Activated CD4-positive, alpha-beta T cell treated with anti-CD3 and anti-CD28 coated beads, Interleukin-2, amount 10 ng/mL, durations not matched to agents 24 days and 14 days (primary cell): ENCODE results near the gene ADCY7. TPM values are rescaled to one million over a fixed set of nuclear protein-coding genes. Genes with fewer than 3 reads are reported as not detected.

Source experiments
- DNase-seq: peaks from one replicate; pipeline ENCODE4 v3.0.0; 2022
- H3K27ac Mint-ChIP-seq: one replicate; pipeline ENCODE4 v1.8.0; 2022; ENCODE audit warnings: mild to moderate bottlenecking, mixed read lengths
- H3K27me3 Mint-ChIP-seq: one replicate; pipeline ENCODE4 v1.8.0; 2022; ENCODE audit warnings: mixed read lengths
- H3K36me3 Mint-ChIP-seq: one replicate; pipeline ENCODE4 v1.8.0; 2022; ENCODE audit warnings: low read depth, mild to moderate bottlenecking, mixed read lengths
- H3K4me1 Mint-ChIP-seq: one replicate; pipeline ENCODE4 v1.8.0; 2021; ENCODE audit warnings: mixed read lengths
- H3K4me3 Mint-ChIP-seq: one replicate; pipeline ENCODE4 v1.8.0; 2022; ENCODE audit warnings: mild to moderate bottlenecking, moderate library complexity, mixed read lengths
- H3K9me3 Mint-ChIP-seq: one replicate; pipeline ENCODE4 v1.8.0; 2021; ENCODE audit warnings: mixed read lengths
- intact Hi-C: fragments of 100-400 bp; cut with micrococcal nuclease; formaldehyde crosslinking; loops from one replicate; pipeline ENCODE4 v1.15.1; 2023
- total RNA-seq: library from RNA; stranded (reverse); gene quantifications from 2 replicates; pipeline ENCODE4 v1.2.3, GENCODE V29; 2022

Gene ADCY7
- total RNA-seq, 1 donor from 2014 or later = 86.2 TPM

GRCh38 chr16:50255538-50255937 is 10.8 kb upstream of the ADCY7 start:
- intact Hi-C loops = no loop called here
- peaks cover 3% of the 10 kb centered on the region for H3K36me3 Mint-ChIP-seq
- no peak for DNase-seq
- H3K27ac Mint-ChIP-seq = no peak overlapping the region
- H3K9me3 Mint-ChIP-seq = no peaks in the 10 kb centered on the region
- peaks cover 33% of the 10 kb centered on the region for H3K27me3 Mint-ChIP-seq
- peaks cover 6% of the 10 kb centered on the region for H3K4me1 Mint-ChIP-seq
- H3K4me3 Mint-ChIP-seq = no peak overlapping the region

- Mint-ChIP-seq H3K27ac (no peak overlapping the region), H3K4me3 (no peak overlapping the region), H3K9me3 (no peaks in the 10 kb centered on the region), H3K27me3 (peaks cover 37% of the 10 kb centered on the region), H3K36me3 (peaks cover 3% of the 10 kb centered on the region), H3K4me1 (peaks cover 3% of the 10 kb centered on the region)
- no peak for DNase-seq
- intact Hi-C loops = no loop called here
Observed at GRCh38 chr16:50256604-50257003, 9.7 kb upstream of the ADCY7 start.

- intact Hi-C loops = no loop called here
- peaks cover 3% of the 10 kb centered on the region for H3K36me3 Mint-ChIP-seq
- no peak for DNase-seq
- H3K4me1 Mint-ChIP-seq = peaks cover 3% of the 10 kb centered on the region
- peaks cover 37% of the 10 kb centered on the region for H3K27me3 Mint-ChIP-seq
- H3K9me3 Mint-ChIP-seq = no peaks in the 10 kb centered on the region
- no peak overlapping the region for H3K4me3 Mint-ChIP-seq
- H3K27ac Mint-ChIP-seq = no peak overlapping the region
Observed at GRCh38 chr16:50257876-50258275, 8.5 kb upstream of the ADCY7 start.

- peaks cover 3% of the 10 kb centered on the region for H3K36me3 Mint-ChIP-seq
- H3K4me3 Mint-ChIP-seq = no peak overlapping the region
- no peak for DNase-seq
- no peaks in the 10 kb centered on the region for H3K9me3 Mint-ChIP-seq
- H3K27ac Mint-ChIP-seq = no peak overlapping the region
- peaks cover 28% of the 10 kb centered on the region for H3K27me3 Mint-ChIP-seq
- intact Hi-C loops = loop anchor here (5.0 kb wide), 1 partner anchor 408 kb away; no protein-coding TSS in a partner anchor
- H3K4me1 Mint-ChIP-seq = peaks cover 16% of the 10 kb centered on the region
Observed at GRCh38 chr16:50259334-50260205, 6.8 kb upstream of the ADCY7 start.

GRCh38 chr16:50260206-50261159 is 5.9 kb upstream of the ADCY7 start:
- H3K4me3 Mint-ChIP-seq = no peak overlapping the region
- peaks cover 25% of the 10 kb centered on the region for H3K4me1 Mint-ChIP-seq
- no peak for DNase-seq
- H3K27me3 Mint-ChIP-seq = peaks cover 26% of the 10 kb centered on the region
- H3K36me3 Mint-ChIP-seq = peaks cover 3% of the 10 kb centered on the region
- intact Hi-C loops = loop anchor here (5.0 kb wide), 1 partner anchor 407 kb away; no protein-coding TSS in a partner anchor
- H3K9me3 Mint-ChIP-seq = no peaks in the 10 kb centered on the region
- H3K27ac Mint-ChIP-seq = no peak overlapping the region

- Mint-ChIP-seq H3K9me3 (no peaks in the 10 kb centered on the region), H3K27me3 (peaks cover 21% of the 10 kb centered on the region), H3K4me1 (peaks cover 29% of the 10 kb centered on the region), H3K27ac (no peak overlapping the region), H3K4me3 (no peak overlapping the region), H3K36me3 (peaks cover 3% of the 10 kb centered on the region)
- intact Hi-C loops = loop anchor here (5.0 kb wide), 1 partner anchor 406 kb away; no protein-coding TSS in a partner anchor
- DNase-seq = no peak
Observed at GRCh38 chr16:50261160-50261706, 5.1 kb upstream of the ADCY7 start.

- no peaks in the 10 kb centered on the region for H3K9me3 Mint-ChIP-seq
- peaks cover 19% of the 10 kb centered on the region for H3K27me3 Mint-ChIP-seq
- intact Hi-C loops = loop anchor here (5.0 kb wide), 1 partner anchor 406 kb away; no protein-coding TSS in a partner anchor
- H3K27ac Mint-ChIP-seq = no peak overlapping the region
- H3K4me1 Mint-ChIP-seq = peaks cover 29% of the 10 kb centered on the region
- H3K36me3 Mint-ChIP-seq = peaks cover 4% of the 10 kb centered on the region
- no peak overlapping the region for H3K4me3 Mint-ChIP-seq
- no peak for DNase-seq
Observed at GRCh38 chr16:50261707-50262235, 4.6 kb upstream of the ADCY7 start.

- Mint-ChIP-seq H3K4me3 (no peak overlapping the region), H3K36me3 (peaks cover 7% of the 10 kb centered on the region), H3K27ac (peak overlapping the region; percentile 77), H3K9me3 (no peaks in the 10 kb centered on the region), H3K27me3 (peaks cover 16% of the 10 kb centered on the region), H3K4me1 (peaks cover 39% of the 10 kb centered on the region)
- intact Hi-C loops = loop anchor here (5.0 kb wide), 1 partner anchor 404 kb away; no protein-coding TSS in a partner anchor
- DNase-seq = no peak
Observed at GRCh38 chr16:50263060-50263909, 3.1 kb upstream of the ADCY7 start.

GRCh38 chr16:50263940-50264929 is 2.1 kb upstream of the ADCY7 start:
- Mint-ChIP-seq H3K36me3 (peaks cover 13% of the 10 kb centered on the region), H3K9me3 (no peaks in the 10 kb centered on the region), H3K4me1 (peaks cover 46% of the 10 kb centered on the region), H3K27me3 (peaks cover 14% of the 10 kb centered on the region), H3K4me3 (peak overlapping the region; percentile 40), H3K27ac (peak overlapping the region; percentile 77)
- no peak for DNase-seq
- intact Hi-C loops = loop anchor here (1.0 to 5.0 kb wide), 3 partner anchors 13 to 542 kb away; no protein-coding TSS in a partner anchor

GRCh38 chr16:50265260-50265659 is 1.1 kb upstream of the ADCY7 start:
- Mint-ChIP-seq H3K27me3 (peaks cover 6% of the 10 kb centered on the region), H3K36me3 (peaks cover 12% of the 10 kb centered on the region), H3K9me3 (no peaks in the 10 kb centered on the region), H3K4me1 (peaks cover 52% of the 10 kb centered on the region), H3K4me3 (peak overlapping the region; percentile 79), H3K27ac (peak overlapping the region; percentile 85)
- peak; percentile 83 for DNase-seq
- intact Hi-C loops = loop anchor here (5.0 kb wide), 3 partner anchors 53 to 417 kb away; partner anchors contain the start of genes BRD7 and SNX20

GRCh38 chr16:50265716-50266336 is 525 bp upstream of the ADCY7 start:
- H3K4me3 Mint-ChIP-seq = peak overlapping the region; percentile 96
- H3K27me3 Mint-ChIP-seq = peaks cover 3% of the 10 kb centered on the region
- H3K36me3 Mint-ChIP-seq = peaks cover 10% of the 10 kb centered on the region
- intact Hi-C loops = loop anchor here (1.0 to 5.0 kb wide), 4 partner anchors 8 to 416 kb away; partner anchors contain the start of genes BRD7 and SNX20
- no peak for DNase-seq
- H3K9me3 Mint-ChIP-seq = no peaks in the 10 kb centered on the region
- peak overlapping the region; percentile 96 for H3K27ac Mint-ChIP-seq
- peaks cover 53% of the 10 kb centered on the region for H3K4me1 Mint-ChIP-seq
